ENCODE results near the gene DPP6.

Gene DPP6

DNA sequence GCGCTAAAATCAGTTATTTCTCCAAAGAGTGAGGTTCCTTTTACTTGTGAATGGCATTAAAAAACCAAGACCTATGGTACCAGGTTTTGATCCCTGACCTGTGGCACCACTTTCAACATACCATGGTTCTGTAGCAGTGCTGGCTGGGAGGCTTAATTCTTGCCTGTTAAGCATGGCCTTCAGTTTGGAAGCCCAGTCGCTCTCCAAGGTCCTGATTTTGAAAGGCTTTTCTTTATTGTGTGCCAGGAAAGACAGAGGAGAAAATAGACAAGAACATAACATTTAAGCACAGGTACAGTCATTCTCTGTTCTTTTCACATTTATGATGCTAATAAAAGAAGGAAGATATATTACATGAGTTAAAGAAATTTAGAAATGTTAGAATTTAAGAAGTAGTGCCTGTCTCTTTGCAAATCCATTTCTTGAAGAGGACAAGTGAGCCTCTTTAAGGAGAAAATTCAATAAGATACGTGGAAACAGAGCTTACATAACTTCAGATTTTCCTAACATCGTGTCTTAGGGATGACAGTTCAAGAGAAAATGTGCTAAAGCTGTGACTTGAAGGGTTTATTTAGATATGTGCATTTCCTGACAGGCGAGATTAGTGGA, 357.6 kb downstream of the DPP6 start:
- ChIA-PET CTCF (no interaction called here), POLR2A (interaction anchor here (0.6 kb wide), 1 partner anchor 1211 kb away, joined by 3 read pairs; no protein-coding TSS in a partner anchor)
- Histone ChIP-seq H3K4me1 (ENCODE audit: control extremely low read depth in 1 of 4, control insufficient read depth in 4 of 4, insufficient read depth in 4 of 4, low read length in 3 of 4) (no peaks in the 10 kb centered on the region), H3K27me3 (replicated peaks in 2 of 5; ENCODE audit: control insufficient read depth in 4 of 5, insufficient read depth in 5 of 5, low read length in 4 of 5) (no peaks in the 10 kb centered on the region), H3K36me3 (ENCODE audit: control insufficient read depth in 4 of 4, insufficient read depth in 4 of 4, low read length in 3 of 4) (no peaks in the 10 kb centered on the region), H3K27ac (ENCODE audit: insufficient read depth in 1 of 2, low read depth in 1 of 2, low read length in 2 of 2, poor library complexity in 1 of 2, severe bottlenecking in 2 of 2) (no peak overlapping the region), H3K4me3 (ENCODE audit: control insufficient read depth in 1 of 7, extremely low read depth in 1 of 7, insufficient read depth in 4 of 7, low read depth in 2 of 7, low read length in 6 of 7) (no peak overlapping the region), H3K9me3 (ENCODE audit: control extremely low read depth in 1 of 5, control insufficient read depth in 4 of 5, insufficient read depth in 2 of 5, low read depth in 1 of 5, low read length in 4 of 5) (no peaks in the 10 kb centered on the region)
- 77% methylated on average over 4 of the region's 5 CpGs for WGBS (ENCODE audit: insufficient coverage)
- peak; percentile 3 to 10 (median 6) for DNase-seq

DNA sequence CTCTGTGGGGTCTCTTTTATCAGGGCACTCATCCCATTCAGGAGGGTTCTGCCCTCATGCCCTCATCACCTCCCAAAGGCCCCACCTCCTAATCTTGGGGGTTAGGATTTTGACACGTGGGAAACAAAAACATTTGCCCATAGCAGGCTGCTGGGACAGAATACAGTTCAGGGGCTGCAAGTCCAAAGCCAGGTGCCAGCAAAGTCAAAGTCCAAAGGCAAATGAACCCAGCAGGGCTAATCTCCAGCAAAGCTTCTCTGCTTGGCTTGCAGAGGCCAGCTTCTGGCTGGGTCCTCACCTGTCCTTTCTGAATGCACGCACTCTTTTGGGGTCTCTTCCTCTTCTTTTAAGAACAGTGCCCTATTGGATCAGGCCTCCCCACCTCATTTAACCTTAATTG, 359.9 kb downstream of the DPP6 start:
- no peaks in the 10 kb centered on the region for H3K27me3 ChIP-seq (replicated peaks in 2 of 5; ENCODE audit: control insufficient read depth in 4 of 5, insufficient read depth in 5 of 5, low read length in 4 of 5)
- ChIA-PET CTCF (interaction anchor here (0.6 kb wide), 1 partner anchor 34 kb away, joined by 3 read pairs; no protein-coding TSS in a partner anchor), POLR2A (no interaction called here)
- no peaks in the 10 kb centered on the region for H3K36me3 ChIP-seq (ENCODE audit: control insufficient read depth in 4 of 4, insufficient read depth in 4 of 4, low read length in 3 of 4)
- no peak for DNase-seq
- H3K9me3 ChIP-seq (ENCODE audit: control extremely low read depth in 1 of 5, control insufficient read depth in 4 of 5, insufficient read depth in 2 of 5, low read depth in 1 of 5, low read length in 4 of 5), result no peaks in the 10 kb centered on the region
- 71% methylated on average over 2 of the region's 2 CpGs for WGBS (ENCODE audit: insufficient coverage)
- no peak overlapping the region for H3K4me3 ChIP-seq (ENCODE audit: control insufficient read depth in 1 of 7, extremely low read depth in 1 of 7, insufficient read depth in 4 of 7, low read depth in 2 of 7, low read length in 6 of 7)
- H3K4me1 ChIP-seq (ENCODE audit: control extremely low read depth in 1 of 4, control insufficient read depth in 4 of 4, insufficient read depth in 4 of 4, low read length in 3 of 4), result no peaks in the 10 kb centered on the region
- no peak overlapping the region for H3K27ac ChIP-seq (ENCODE audit: insufficient read depth in 1 of 2, low read depth in 1 of 2, low read length in 2 of 2, poor library complexity in 1 of 2, severe bottlenecking in 2 of 2)

DNA sequence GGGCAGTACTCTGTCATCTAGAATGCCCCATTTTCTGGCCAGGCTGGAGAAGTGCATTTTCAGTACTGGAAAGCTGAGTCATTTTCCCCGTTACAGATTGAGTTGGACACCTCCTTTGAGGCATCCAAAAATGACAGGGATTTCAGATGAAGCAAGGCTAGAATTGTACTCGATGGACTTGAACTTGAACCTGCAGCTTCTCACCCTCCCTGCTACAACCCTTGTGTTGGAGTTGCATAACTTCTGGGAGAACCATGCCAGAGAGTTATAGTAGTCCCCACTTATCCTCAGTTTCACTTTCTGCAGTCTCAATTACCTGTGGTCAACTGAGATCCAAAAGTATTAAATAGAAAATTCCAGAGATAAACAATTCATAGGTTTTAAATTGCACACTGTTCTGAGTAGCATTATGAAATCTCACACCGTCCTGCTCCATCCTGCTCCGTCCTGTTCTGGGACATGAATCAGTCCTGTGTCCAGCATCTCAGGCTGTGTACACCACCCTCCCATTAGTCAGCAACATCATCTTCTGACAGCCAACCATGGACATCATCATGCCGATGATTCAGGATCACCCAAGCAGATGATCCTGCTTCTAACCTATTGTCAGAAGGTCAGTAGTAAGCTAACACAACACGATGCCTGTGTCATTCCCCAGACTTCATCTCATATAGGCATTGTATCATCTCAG, 363.7 kb downstream of the DPP6 start:
- 96% methylated on average over 4 of the region's 6 CpGs for WGBS (ENCODE audit: insufficient coverage)
- POLR2A ChIA-PET, result no interaction called here
- Histone ChIP-seq H3K4me3 (ENCODE audit: control insufficient read depth in 1 of 7, extremely low read depth in 1 of 7, insufficient read depth in 4 of 7, low read depth in 2 of 7, low read length in 6 of 7) (no peak overlapping the region), H3K27ac (ENCODE audit: insufficient read depth in 1 of 2, low read depth in 1 of 2, low read length in 2 of 2, poor library complexity in 1 of 2, severe bottlenecking in 2 of 2) (no peak overlapping the region), H3K27me3 (replicated peaks in 2 of 5; ENCODE audit: control insufficient read depth in 4 of 5, insufficient read depth in 5 of 5, low read length in 4 of 5) (no peaks in the 10 kb centered on the region), H3K4me1 (ENCODE audit: control extremely low read depth in 1 of 4, control insufficient read depth in 4 of 4, insufficient read depth in 4 of 4, low read length in 3 of 4) (no peaks in the 10 kb centered on the region), H3K9me3 (ENCODE audit: control extremely low read depth in 1 of 5, control insufficient read depth in 4 of 5, insufficient read depth in 2 of 5, low read depth in 1 of 5, low read length in 4 of 5) (no peaks in the 10 kb centered on the region), H3K36me3 (ENCODE audit: control insufficient read depth in 4 of 4, insufficient read depth in 4 of 4, low read length in 3 of 4) (no peaks in the 10 kb centered on the region)
- CTCF ChIA-PET, result no interaction called here
- no peak for DNase-seq

- POLR2A ChIA-PET, result no interaction called here
- Histone ChIP-seq H3K4me1 (ENCODE audit: control extremely low read depth in 1 of 4, control insufficient read depth in 4 of 4, insufficient read depth in 4 of 4, low read length in 3 of 4) (no peaks in the 10 kb centered on the region), H3K27me3 (replicated peaks in 2 of 5; ENCODE audit: control insufficient read depth in 4 of 5, insufficient read depth in 5 of 5, low read length in 4 of 5) (no peaks in the 10 kb centered on the region), H3K36me3 (ENCODE audit: control insufficient read depth in 4 of 4, insufficient read depth in 4 of 4, low read length in 3 of 4) (no peaks in the 10 kb centered on the region), H3K9me3 (ENCODE audit: control extremely low read depth in 1 of 5, control insufficient read depth in 4 of 5, insufficient read depth in 2 of 5, low read depth in 1 of 5, low read length in 4 of 5) (no peaks in the 10 kb centered on the region), H3K27ac (ENCODE audit: insufficient read depth in 1 of 2, low read depth in 1 of 2, low read length in 2 of 2, poor library complexity in 1 of 2, severe bottlenecking in 2 of 2) (no peak overlapping the region), H3K4me3 (ENCODE audit: control insufficient read depth in 1 of 7, extremely low read depth in 1 of 7, insufficient read depth in 4 of 7, low read depth in 2 of 7, low read length in 6 of 7) (no peak overlapping the region)
- no peak for DNase-seq
- CTCF ChIA-PET, result no interaction called here
- 27% methylated on average over 2 of the region's 6 CpGs for WGBS (ENCODE audit: insufficient coverage)
Observed at GRCh38 chr7:154416714-154417113, 364.5 kb downstream of the DPP6 start.

DNA sequence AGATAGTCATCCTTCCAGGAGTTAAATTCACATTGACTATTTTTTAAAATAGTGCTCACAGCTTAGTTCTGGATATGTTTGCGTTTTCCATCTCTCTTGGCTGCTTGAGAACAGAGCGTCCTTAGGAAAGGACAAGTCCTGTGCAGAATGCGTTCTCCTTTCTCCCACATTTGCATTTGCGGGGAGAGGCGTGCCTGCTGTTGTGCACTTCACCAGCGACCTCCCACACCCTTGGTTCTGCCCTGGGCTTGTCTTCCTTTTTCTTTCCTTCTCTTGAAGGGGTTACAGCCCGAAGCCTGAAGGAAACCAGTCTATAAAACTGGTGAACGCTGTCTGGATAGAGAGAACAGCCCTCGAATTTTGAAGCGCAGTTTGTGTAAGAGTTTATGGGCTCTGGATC, 367.1 kb downstream of the DPP6 start:
- WGBS (ENCODE audit: insufficient coverage), result 85% methylated on average over 6 of the region's 10 CpGs
- H3K4me3 ChIP-seq (ENCODE audit: control insufficient read depth in 1 of 7, extremely low read depth in 1 of 7, insufficient read depth in 4 of 7, low read depth in 2 of 7, low read length in 6 of 7), result no peak overlapping the region
- CTCF ChIA-PET, result no interaction called here
- H3K36me3 ChIP-seq (ENCODE audit: control insufficient read depth in 4 of 4, insufficient read depth in 4 of 4, low read length in 3 of 4), result no peaks in the 10 kb centered on the region
- H3K9me3 ChIP-seq (ENCODE audit: control extremely low read depth in 1 of 5, control insufficient read depth in 4 of 5, insufficient read depth in 2 of 5, low read depth in 1 of 5, low read length in 4 of 5), result no peaks in the 10 kb centered on the region
- no peaks in the 10 kb centered on the region for H3K4me1 ChIP-seq (ENCODE audit: control extremely low read depth in 1 of 4, control insufficient read depth in 4 of 4, insufficient read depth in 4 of 4, low read length in 3 of 4)
- no peak for DNase-seq
- no peaks in the 10 kb centered on the region for H3K27me3 ChIP-seq (replicated peaks in 2 of 5; ENCODE audit: control insufficient read depth in 4 of 5, insufficient read depth in 5 of 5, low read length in 4 of 5)
- POLR2A ChIA-PET, result no interaction called here
- no peak overlapping the region for H3K27ac ChIP-seq (ENCODE audit: insufficient read depth in 1 of 2, low read depth in 1 of 2, low read length in 2 of 2, poor library complexity in 1 of 2, severe bottlenecking in 2 of 2)

DNA sequence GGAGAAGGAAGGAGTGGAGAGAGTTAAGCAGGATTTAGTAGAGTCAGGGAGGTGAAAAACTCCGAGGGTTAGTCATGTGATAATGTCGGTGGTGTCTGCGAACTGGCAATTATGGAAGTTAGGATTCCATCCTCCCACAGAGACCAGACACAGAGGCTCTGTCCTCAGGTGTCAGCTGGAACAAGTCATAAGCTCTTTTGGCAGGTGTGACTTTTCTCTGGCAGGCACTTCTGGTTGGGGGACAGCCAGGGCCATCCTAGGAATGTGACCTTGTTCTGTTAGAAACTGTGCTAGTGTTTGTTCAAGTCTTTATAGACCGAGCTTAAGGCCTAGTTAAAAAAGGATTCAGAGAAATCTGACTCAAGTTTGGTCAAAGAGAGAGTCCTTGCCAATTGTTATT, 371.0 kb downstream of the DPP6 start:
- 93% methylated on average over 2 of the region's 4 CpGs for WGBS (ENCODE audit: insufficient coverage)
- Histone ChIP-seq H3K27ac (ENCODE audit: insufficient read depth in 1 of 2, low read depth in 1 of 2, low read length in 2 of 2, poor library complexity in 1 of 2, severe bottlenecking in 2 of 2) (no peak overlapping the region), H3K4me3 (ENCODE audit: control insufficient read depth in 1 of 7, extremely low read depth in 1 of 7, insufficient read depth in 4 of 7, low read depth in 2 of 7, low read length in 6 of 7) (no peak overlapping the region), H3K9me3 (ENCODE audit: control extremely low read depth in 1 of 5, control insufficient read depth in 4 of 5, insufficient read depth in 2 of 5, low read depth in 1 of 5, low read length in 4 of 5) (no peaks in the 10 kb centered on the region), H3K27me3 (replicated peaks in 2 of 5; ENCODE audit: control insufficient read depth in 4 of 5, insufficient read depth in 5 of 5, low read length in 4 of 5) (no peaks in the 10 kb centered on the region), H3K36me3 (ENCODE audit: control insufficient read depth in 4 of 4, insufficient read depth in 4 of 4, low read length in 3 of 4) (no peaks in the 10 kb centered on the region), H3K4me1 (ENCODE audit: control extremely low read depth in 1 of 4, control insufficient read depth in 4 of 4, insufficient read depth in 4 of 4, low read length in 3 of 4) (no peaks in the 10 kb centered on the region)
- DNase-seq, result no peak
- ChIA-PET CTCF (no interaction called here), POLR2A (no interaction called here)

- H3K27me3 ChIP-seq (replicated peaks in 2 of 5; ENCODE audit: control insufficient read depth in 4 of 5, insufficient read depth in 5 of 5, low read length in 4 of 5), result no peaks in the 10 kb centered on the region
- POLR2A ChIA-PET, result no interaction called here
- 83% methylated on average over 7 of the region's 8 CpGs for WGBS (ENCODE audit: insufficient coverage)
Observed at GRCh38 chr7:154424350-154424749, 372.2 kb downstream of the DPP6 start.

More at GRCh38 chr7:154424350-154424749, 372.2 kb downstream of the DPP6 start:
- CTCF ChIA-PET, result no interaction called here
- Histone ChIP-seq H3K9me3 (ENCODE audit: control extremely low read depth in 1 of 5, control insufficient read depth in 4 of 5, insufficient read depth in 2 of 5, low read depth in 1 of 5, low read length in 4 of 5) (no peaks in the 10 kb centered on the region), H3K4me3 (ENCODE audit: control insufficient read depth in 1 of 7, extremely low read depth in 1 of 7, insufficient read depth in 4 of 7, low read depth in 2 of 7, low read length in 6 of 7) (no peak overlapping the region), H3K36me3 (ENCODE audit: control insufficient read depth in 4 of 4, insufficient read depth in 4 of 4, low read length in 3 of 4) (no peaks in the 10 kb centered on the region), H3K27ac (ENCODE audit: insufficient read depth in 1 of 2, low read depth in 1 of 2, low read length in 2 of 2, poor library complexity in 1 of 2, severe bottlenecking in 2 of 2) (no peak overlapping the region), H3K4me1 (ENCODE audit: control extremely low read depth in 1 of 4, control insufficient read depth in 4 of 4, insufficient read depth in 4 of 4, low read length in 3 of 4) (no peaks in the 10 kb centered on the region)
- DNase-seq, result no peak
